CD4-positive, alpha-beta T cell treated with Interleukin-17A for 1 hour (primary cell): ENCODE results near the gene CTAGE8.
"Not testable (repeated sequence)": the region's sequence is repeated elsewhere in the genome, so short reads cannot be mapped to it uniquely, and the experiment has no call there.

ENCODE experiments used
- DNase-seq: peaks from one replicate; pipeline ENCODE4 v3.0.0-alpha.2; 2020

CTAGE8 gene

GRCh38 chr7:144256112-144256511, 13.0 kb downstream of the CTAGE8 start:
- no peak for DNase-seq

GRCh38 chr7:144255471-144255897, 13.6 kb downstream of the CTAGE8 start:
- DNase-seq: no peak

- DNase-seq: not testable (repeated sequence)
These were observed 16.8 kb downstream of the CTAGE8 start for GRCh38 chr7:144252307-144252706.

- DNase-seq: not testable (repeated sequence)
These were observed 21.3 kb downstream of the CTAGE8 start for GRCh38 chr7:144247674-144248330.

- DNase-seq: not testable (repeated sequence)
These were observed 22.1 kb downstream of the CTAGE8 start for GRCh38 chr7:144246967-144247366.

GRCh38 chr7:144245372-144245771, 23.7 kb downstream of the CTAGE8 start:
- not testable (repeated sequence) for DNase-seq

GRCh38 chr7:144239365-144239764, 29.7 kb downstream of the CTAGE8 start, which contains the start of gene OR2A42:
OR2A42 (minus strand) TSS chr7:144239605; CDS start chr7:144232843, 6,762 bp downstream.
- DNase-seq: not testable (repeated sequence)

- not testable (repeated sequence) for DNase-seq
These were observed 30.5 kb downstream of the CTAGE8 start for GRCh38 chr7:144238530-144239082.

GRCh38 chr7:144233039-144233438, 36.0 kb downstream of the CTAGE8 start:
- not testable (repeated sequence) for DNase-seq

GRCh38 chr7:144231027-144231426, 38.1 kb downstream of the CTAGE8 start:
- not testable (repeated sequence) for DNase-seq

GRCh38 chr7:144228810-144229209, 40.3 kb downstream of the CTAGE8 start:
- not testable (repeated sequence) for DNase-seq

GRCh38 chr7:144226866-144227265, 42.2 kb downstream of the CTAGE8 start:
- DNase-seq: not testable (repeated sequence)

GRCh38 chr7:144223675-144224074, 45.4 kb downstream of the CTAGE8 start:
- not testable (repeated sequence) for DNase-seq

- DNase-seq: not testable (repeated sequence)
These were observed 48.6 kb downstream of the CTAGE8 start for GRCh38 chr7:144220531-144220930.

- DNase-seq: not testable (repeated sequence)
These were observed 49.9 kb downstream of the CTAGE8 start for GRCh38 chr7:144219149-144219548.

GRCh38 chr7:144218581-144218980, 50.5 kb downstream of the CTAGE8 start:
- DNase-seq: not testable (repeated sequence)

GRCh38 chr7:144217200-144217599, 51.9 kb downstream of the CTAGE8 start:
- DNase-seq: not testable (repeated sequence)
